HepG2 (cell line): Measurements from ENCODE around the gene NPTX2. TPM values are rescaled to one million over a fixed set of nuclear protein-coding genes. Genes with fewer than 3 reads are reported as not detected.

Experiments
- ATAC-seq: fragments of 200-7000 bp; cut with Tn5 transposase; 3 replicates; pipeline ENCODE4 v1.9.1; 2020; ENCODE audit warnings: mild to moderate bottlenecking, moderate library complexity
- BruUV-seq: library from RNA; stranded (reverse); fragments of 400-500 nt; replicated peaks from 2 replicates; lab custom pipeline; 2021; lab: Mats Ljungman, UMichigan
- CTCF ChIA-PET: fragments of 300-600 bp; formaldehyde crosslinking; extraction: SDS; loops from one replicate; lab custom pipeline; 2021; ENCODE audit warnings: low total read pairs, inconsistent platforms, low intra/inter-chr PET ratio; lab: Yijun Ruan, JAX
- POLR2A ChIA-PET: fragments of 350-600 bp; sonication (Branson Sonifier 250); formaldehyde crosslinking; loops from one replicate; lab custom pipeline; 2020; ENCODE audit warnings: antibody characterized with exemption, inconsistent platforms; lab: Yijun Ruan, JAX
- DNase-seq: peaks from one replicate; pipeline ENCODE4 v3.0.0-alpha.2; 2015; ENCODE audit warnings: low spot score
- FAIRE-seq: peaks from 3 replicates; lab custom pipeline; 2011; peaks lifted over from hg19 to GRCh38; lab: Jason Lieb, UNC
- H2AFZ ChIP-seq: one replicate; pipeline ENCODE4 v1.6.1; 2011; ENCODE audit warnings: low read length, inconsistent platforms
- H3K27ac ChIP-seq: fragments of 300-600 bp; 3 replicates; pipeline ENCODE4 v1.8.0; 2011; ENCODE audit warnings: mixed run types, mild to moderate bottlenecking, mixed read lengths, low read length, inconsistent platforms; ENCODE audit not compliant: insufficient read depth; ENCODE audit errors: extremely low read length
- H3K27me3 ChIP-seq, 2 experiments: fragments of 200-600 bp in 1 of 2; 2 replicates in 1 of 2; 3 replicates in 1 of 2; pipeline versions ENCODE4 v1.6.0 to v1.8.0; 2011; ENCODE audit warnings: low read length in 2 of 2, mild to moderate bottlenecking in 2 of 2, moderate library complexity in 2 of 2, inconsistent platforms in 1 of 2; ENCODE audit not compliant: insufficient read depth in 2 of 2, control insufficient read depth in 1 of 2
- H3K36me3 ChIP-seq, 2 experiments: fragments of 200-600 bp in 1 of 2; replicated peaks in 1 of 2; 2 replicates in 1 of 2; 3 replicates in 1 of 2; pipeline versions ENCODE4 v1.5.1 to v1.8.0; 2011; ENCODE audit warnings: low read length in 2 of 2, inconsistent platforms in 1 of 2; ENCODE audit not compliant: insufficient read depth in 2 of 2, control insufficient read depth in 1 of 2
- H3K4me1 ChIP-seq: 2 replicates; pipeline ENCODE4 v1.5.1; 2012; ENCODE audit warnings: low read length, inconsistent platforms; ENCODE audit not compliant: insufficient read depth
- H3K4me2 ChIP-seq: 2 replicates; pipeline ENCODE4 v1.6.0; 2011; ENCODE audit warnings: low read depth, low read length, inconsistent platforms
- H3K4me3 ChIP-seq, 3 experiments: fragments of 200-600 bp in 1 of 3; sonication (generic), shearing (Covaris generic) in 1 of 3; replicated peaks in 1 of 3; 2 replicates each; pipeline ENCODE4 v1.5.1; 2011 to 2016; ENCODE audit warnings: low read length in 3 of 3, inconsistent platforms in 2 of 3, low read depth in 2 of 3, mild to moderate bottlenecking in 2 of 3, control low read depth in 1 of 3, mixed read lengths in 1 of 3; ENCODE audit not compliant: insufficient read depth in 1 of 3
- H3K79me2 ChIP-seq: one replicate; pipeline ENCODE4 v1.6.1; 2011; ENCODE audit warnings: low read length, inconsistent platforms; ENCODE audit not compliant: insufficient read depth
- H3K9ac ChIP-seq: 2 replicates; pipeline ENCODE4 v1.6.0; 2011; ENCODE audit warnings: mild to moderate bottlenecking, low read depth, low read length, inconsistent platforms; ENCODE audit not compliant: insufficient read depth
- H3K9me3 ChIP-seq: 2 replicates; pipeline ENCODE4 v1.5.1; 2012; ENCODE audit warnings: mild to moderate bottlenecking, low read length
- H4K20me1 ChIP-seq: 2 replicates; pipeline ENCODE4 v1.6.0; 2011; ENCODE audit warnings: inconsistent platforms, mild to moderate bottlenecking, low read length, moderate library complexity; ENCODE audit not compliant: insufficient read depth
- RFX1 ChIP-seq: fragments of 450-650 bp; IDR thresholded peaks from 2 replicates; pipeline ENCODE4 v1.6.1; 2017
- TBX2 ChIP-seq: sonication (generic); formaldehyde crosslinking; IDR thresholded peaks from 2 replicates; pipeline ENCODE4 v1.5.0; 2020; ENCODE audit warnings: missing genetic modification reagents, mild to moderate bottlenecking, borderline replicate concordance
- WGBS: methylation state at CpG from one replicate; pipeline ENCODE4 v1.1.6; 2017; ENCODE audit warnings: low lambda C conversion rate; 5-methylcytosine and 5-hydroxymethylcytosine counted together
- in situ Hi-C: cut with HindIII; loops from 2 replicates; pipeline ENCODE4 v1.10.0; 2017; ENCODE audit warnings: low pct_unique_long_range_greater_than_20kb; ENCODE audit not compliant: extremely low pct_ligation_motif_present
- intact Hi-C: fragments of 100-400 bp; cut with micrococcal nuclease; formaldehyde crosslinking; loops from one replicate; pipeline ENCODE4 v1.10.0; 2022; ENCODE audit not compliant: unreplicated experiment
- polyA plus RNA-seq, 8 experiments: library from polyadenylated mRNA; depleted of rRNA in 3 of 8; stranded (reverse) in 7 of 8; unstranded in 1 of 8; fragments of >200 nt; fragmentation: Illumina TruSeq in 4 of 8; extraction: Trizol in 4 of 8; gene quantifications; 2 replicates each; pipeline versions ENCODE4 v1.2.1 to v1.2.3, GENCODE V29; 2011 to 2016; ENCODE audit warnings: low read depth in 4 of 8, missing spikeins in 1 of 8, mixed read lengths in 1 of 8; ENCODE audit not compliant: insufficient read depth in 1 of 8
- total RNA-seq, 5 experiments: library from RNA; depleted of rRNA; stranded (reverse); fragments of >200 nt; fragmentation: Illumina TruSeq; extraction: Trizol; gene quantifications; 2 replicates each; pipeline ENCODE4 v1.2.3, GENCODE V29; 2016; ENCODE audit warnings: low read depth in 1 of 5
- TF ChIP-seq, protein P1 (sequence below): sonication (generic); formaldehyde crosslinking; IDR thresholded peaks from 2 replicates; pipeline ENCODE4 v1.4.0; 2020; ENCODE audit warnings: missing genetic modification reagents

The NPTX2 gene
- total and polyA plus RNA-seq, 2 of the 13 experiments (the other 11 are each of a cell fraction or from before 2014, with no cell fraction given) = not detected

DNA sequence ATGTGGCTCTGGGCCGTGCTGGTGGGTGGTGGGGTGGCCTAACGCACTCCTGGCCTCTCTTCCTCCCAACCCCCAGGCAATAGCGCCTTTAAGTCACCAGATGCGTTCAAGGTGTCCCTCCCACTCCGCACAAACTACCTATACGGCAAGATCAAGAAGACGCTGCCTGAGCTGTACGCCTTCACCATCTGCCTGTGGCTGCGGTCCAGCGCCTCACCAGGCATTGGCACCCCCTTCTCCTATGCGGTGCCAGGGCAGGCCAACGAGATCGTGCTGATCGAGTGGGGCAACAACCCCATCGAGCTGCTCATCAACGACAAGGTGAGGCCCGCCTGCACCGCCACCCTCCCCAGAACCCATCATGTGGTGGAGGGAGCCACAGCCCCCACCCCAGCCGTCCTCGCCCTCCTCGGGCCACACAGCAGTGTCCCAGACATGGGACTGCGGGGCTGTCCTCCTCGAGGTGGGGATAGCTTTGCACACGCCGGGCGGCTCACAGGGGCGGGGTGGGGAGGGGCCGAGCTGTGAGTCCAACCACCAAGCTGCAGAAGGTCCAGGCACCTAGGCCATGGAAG, 7.8 kb downstream of the NPTX2 start:
- no TSS peak for BruUV-seq
- H3K36me3 ChIP-seq = no peaks in the 10 kb centered on the region
- FAIRE-seq = no peak
- no peaks in the 10 kb centered on the region for H3K9me3 ChIP-seq
- H3K4me3 ChIP-seq = no peak overlapping the region
- CTCF ChIA-PET = no interaction called here
- no peak for ATAC-seq
- WGBS = 55% methylated on average over 12 of the region's 28 CpGs
- no peak overlapping the region for H3K9ac ChIP-seq
- no peak overlapping the region for H2AFZ ChIP-seq
- H4K20me1 ChIP-seq = no peaks in the 10 kb centered on the region
- peaks cover 4% of the 10 kb centered on the region for H3K4me1 ChIP-seq
- no peaks in the 10 kb centered on the region for H3K79me2 ChIP-seq
- in situ Hi-C loops = no loop called here
- no peak overlapping the region for H3K4me2 ChIP-seq
- peaks cover 4 to 60% of the 10 kb centered on the region in 2 experiments; a peak in 3 of 5 replicates for H3K27me3 ChIP-seq
- no peak for DNase-seq
- H3K27ac ChIP-seq = no peak overlapping the region
- TF ChIP-seq, protein P1, sequence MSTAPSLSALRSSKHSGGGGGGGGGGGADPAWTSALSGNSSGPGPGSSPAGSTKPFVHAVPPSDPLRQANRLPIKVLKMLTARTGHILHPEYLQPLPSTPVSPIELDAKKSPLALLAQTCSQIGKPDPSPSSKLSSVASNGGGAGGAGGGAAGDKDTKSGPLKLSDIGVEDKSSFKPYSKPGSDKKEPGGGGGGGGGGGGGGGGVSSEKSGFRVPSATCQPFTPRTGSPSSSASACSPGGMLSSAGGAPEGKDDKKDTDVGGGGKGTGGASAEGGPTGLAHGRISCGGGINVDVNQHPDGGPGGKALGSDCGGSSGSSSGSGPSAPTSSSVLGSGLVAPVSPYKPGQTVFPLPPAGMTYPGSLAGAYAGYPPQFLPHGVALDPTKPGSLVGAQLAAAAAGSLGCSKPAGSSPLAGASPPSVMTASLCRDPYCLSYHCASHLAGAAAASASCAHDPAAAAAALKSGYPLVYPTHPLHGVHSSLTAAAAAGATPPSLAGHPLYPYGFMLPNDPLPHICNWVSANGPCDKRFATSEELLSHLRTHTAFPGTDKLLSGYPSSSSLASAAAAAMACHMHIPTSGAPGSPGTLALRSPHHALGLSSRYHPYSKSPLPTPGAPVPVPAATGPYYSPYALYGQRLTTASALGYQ = no peak
- TF ChIP-seq, all 625 proteins: peak for 0
- POLR2A ChIA-PET = no interaction called here
- intact Hi-C loops = no loop called here

DNA sequence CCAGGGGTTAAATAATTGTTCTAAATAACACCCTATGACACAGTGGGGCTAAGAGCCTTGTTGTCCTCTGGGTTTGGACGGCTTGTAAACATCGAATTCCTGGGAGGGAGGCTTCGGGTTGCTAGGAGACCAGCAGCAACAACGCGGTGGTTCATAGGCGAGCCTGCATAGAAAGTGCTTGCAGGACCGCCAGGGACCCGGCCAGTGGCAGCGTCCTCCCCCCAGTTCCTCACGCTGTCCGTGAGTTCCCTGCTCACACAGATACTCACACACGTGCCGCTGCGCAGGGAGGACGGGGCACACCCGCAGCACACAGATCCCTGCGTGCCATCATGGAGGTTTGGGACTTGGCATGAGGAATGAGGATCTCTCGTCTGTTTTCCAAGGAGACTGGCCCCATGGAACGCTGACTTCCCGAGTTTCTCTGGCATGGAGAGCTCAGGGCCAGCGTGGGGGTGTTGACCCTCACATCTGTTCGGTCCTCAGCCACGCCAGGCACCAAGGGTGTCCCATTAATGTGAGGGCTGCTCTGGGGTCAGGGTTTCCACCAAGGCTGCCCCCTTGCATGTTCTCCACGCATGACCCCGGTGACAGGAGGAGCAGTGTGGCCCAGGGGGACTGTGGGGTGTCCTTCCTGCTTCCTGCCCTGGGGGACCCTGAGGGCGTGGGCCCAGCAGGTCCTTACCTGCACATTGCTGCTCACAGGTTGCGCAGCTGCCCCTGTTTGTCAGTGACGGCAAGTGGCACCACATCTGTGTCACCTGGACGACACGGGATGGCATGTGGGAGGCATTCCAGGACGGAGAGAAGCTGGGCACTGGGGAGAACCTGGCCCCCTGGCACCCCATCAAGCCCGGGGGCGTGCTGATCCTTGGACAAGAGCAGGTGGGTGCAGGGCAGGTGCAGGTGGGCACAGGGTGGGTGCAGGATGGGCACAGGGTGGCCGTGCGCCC, 9.7 kb downstream of the NPTX2 start:
- H2AFZ ChIP-seq = no peak overlapping the region
- ATAC-seq (peak; percentile 56), FAIRE-seq (no peak), DNase-seq (no peak)
- POLR2A ChIA-PET = no interaction called here
- H3K4me1 ChIP-seq = no peaks in the 10 kb centered on the region
- H3K4me3 ChIP-seq = no peak overlapping the region
- no peaks in the 10 kb centered on the region for H3K9me3 ChIP-seq
- BruUV-seq = no TSS peak
- H3K27me3 ChIP-seq = peaks cover 2 to 54% of the 10 kb centered on the region in 2 experiments; a peak in 3 of 5 replicates
- CTCF ChIA-PET = no interaction called here
- TF ChIP-seq RFX1 (peak; percentile 29; the same call in 1 of the 2 replicates), TBX2 (CRISPR knock-in tag) (no peak)
- no peak overlapping the region for H3K4me2 ChIP-seq
- 36% methylated on average over 10 of the region's 35 CpGs for WGBS
- no peak overlapping the region for H3K9ac ChIP-seq
- intact Hi-C loops = no loop called here
- H4K20me1 ChIP-seq = no peaks in the 10 kb centered on the region
- no peaks in the 10 kb centered on the region for H3K36me3 ChIP-seq
- in situ Hi-C loops = no loop called here
- no peak overlapping the region for H3K27ac ChIP-seq
- no peaks in the 10 kb centered on the region for H3K79me2 ChIP-seq
